Skeletal muscle tissue (tissue), 4 donors: ENCODE measurements around the gene DACH1. TPM values are rescaled to one million over a fixed set of nuclear protein-coding genes. Genes with fewer than 3 reads are reported as not detected.

Source experiments
- H3K27ac ChIP-seq: one replicate; pipeline ENCODE4 v1.7.0; 2013; ENCODE audit warnings: mild to moderate bottlenecking, low read depth, low read length, inconsistent platforms
- H3K27me3 ChIP-seq, 3 donors: one replicate each; pipeline ENCODE4 v1.7.0; 2013; ENCODE audit warnings: low read length in 3 of 3; ENCODE audit not compliant: control insufficient read depth in 3 of 3, insufficient read depth in 3 of 3
- H3K36me3 ChIP-seq, 3 donors: one replicate each; pipeline ENCODE4 v1.7.0; 2013; ENCODE audit warnings: low read length in 3 of 3; ENCODE audit not compliant: control insufficient read depth in 3 of 3, insufficient read depth in 3 of 3
- H3K4me1 ChIP-seq, 3 donors: one replicate each; pipeline ENCODE4 v1.7.0; 2013; ENCODE audit warnings: low read length in 3 of 3, mild to moderate bottlenecking in 3 of 3; ENCODE audit not compliant: control insufficient read depth in 3 of 3, insufficient read depth in 3 of 3
- H3K4me3 ChIP-seq, 3 donors: one replicate each; pipeline ENCODE4 v1.7.0; 2013; ENCODE audit warnings: low read length in 3 of 3
- H3K9ac ChIP-seq, 3 donors: one replicate each; pipeline ENCODE4 v1.7.0; 2013; ENCODE audit warnings: low read length in 3 of 3, mild to moderate bottlenecking in 3 of 3, moderate library complexity in 2 of 3, low read depth in 1 of 3
- H3K9me3 ChIP-seq, 3 donors: one replicate each; pipeline ENCODE4 v1.7.0; 2013; ENCODE audit warnings: low read length in 3 of 3; ENCODE audit not compliant: control insufficient read depth in 3 of 3
- total RNA-seq: library from RNA; depleted of rRNA; stranded (reverse); fragments of >200 nt; gene quantifications from one replicate; pipeline ENCODE4 v1.2.3, GENCODE V29; 2014
- donor health status: Osteomylitis.

Gene DACH1
- total RNA-seq, 1 donor from 2014 or later, result 6.8 TPM

DNA sequence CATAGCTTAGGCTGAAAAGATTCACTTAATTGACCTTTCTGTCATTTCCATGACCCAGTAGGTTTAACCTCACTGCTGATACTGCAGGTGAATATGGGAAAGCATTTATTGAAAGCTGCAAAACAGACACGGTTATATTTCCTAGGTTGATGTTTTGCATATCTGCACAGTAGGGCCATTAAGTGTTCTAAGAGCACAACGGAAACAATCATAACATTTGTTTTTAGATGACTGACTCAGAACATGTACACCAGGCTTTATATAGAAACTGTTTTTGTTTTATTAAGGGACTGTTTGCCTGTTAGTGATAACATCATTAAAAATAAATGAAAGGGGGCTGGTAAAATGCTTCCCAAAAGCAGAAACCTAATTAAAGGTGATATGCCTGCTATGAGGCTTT is 367.8 kb downstream of the DACH1 start:
- no peaks in the 10 kb centered on the region for H3K4me1 ChIP-seq
- H3K9me3 ChIP-seq, result no peaks in the 10 kb centered on the region
- H3K9ac ChIP-seq, result no peak overlapping the region
- no peak overlapping the region for H3K27ac ChIP-seq
- H3K4me3 ChIP-seq, result no peak overlapping the region
- H3K36me3 ChIP-seq, result no peaks in the 10 kb centered on the region
- H3K27me3 ChIP-seq, result no peaks in the 10 kb centered on the region

DNA sequence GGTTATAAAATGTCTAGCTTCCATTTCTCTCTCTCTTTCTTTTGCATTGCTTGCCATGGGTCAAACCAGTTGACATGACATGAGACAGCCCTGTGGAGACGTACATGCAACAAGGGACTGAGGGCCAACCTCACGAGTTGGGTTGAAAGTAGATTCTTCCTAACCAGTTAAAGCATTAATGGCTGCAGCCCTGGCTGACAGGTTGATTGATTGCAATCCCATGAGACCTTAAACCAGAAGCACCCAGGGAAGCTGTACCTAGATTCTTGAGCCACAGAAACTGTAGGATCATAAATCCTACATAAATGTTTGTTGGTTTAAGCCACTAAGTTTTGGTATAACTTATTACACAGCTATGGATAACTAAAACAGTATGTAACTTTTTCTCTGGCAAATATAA is 373.8 kb downstream of the DACH1 start:
- no peaks in the 10 kb centered on the region for H3K27me3 ChIP-seq
- H3K9me3 ChIP-seq, result no peaks in the 10 kb centered on the region
- H3K27ac ChIP-seq, result no peak overlapping the region
- no peak overlapping the region for H3K9ac ChIP-seq
- H3K36me3 ChIP-seq, result no peaks in the 10 kb centered on the region
- H3K4me3 ChIP-seq, result no peak overlapping the region
- H3K4me1 ChIP-seq, result no peaks in the 10 kb centered on the region

DNA sequence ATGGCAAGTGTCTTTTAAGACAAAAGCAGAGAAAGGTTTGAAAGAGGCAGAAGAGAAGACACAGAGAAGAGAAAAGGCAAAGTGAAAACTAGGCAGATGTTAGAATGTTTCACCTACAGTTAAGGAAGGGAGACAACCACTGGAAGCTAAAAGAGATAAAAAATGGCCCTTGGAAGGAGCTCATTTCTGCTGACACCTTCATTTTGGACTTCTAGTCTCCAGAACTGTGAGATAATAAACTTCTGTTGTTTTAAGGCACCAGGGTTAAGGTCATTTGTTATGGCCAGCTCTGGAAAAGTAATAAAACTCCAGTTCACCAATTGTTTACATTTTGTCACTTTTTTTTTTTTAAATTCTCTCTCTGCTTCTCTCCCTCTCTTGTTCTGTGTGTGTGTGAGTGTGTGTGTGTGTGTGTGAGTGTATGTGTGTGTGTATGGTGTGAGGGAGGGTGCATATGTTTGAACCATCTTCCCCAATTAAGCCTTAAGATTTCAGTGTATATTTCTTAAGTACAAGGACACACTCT is 374.6 kb downstream of the DACH1 start:
- Histone ChIP-seq H3K36me3 (no peaks in the 10 kb centered on the region), H3K4me3 (no peak overlapping the region), H3K9ac (no peak overlapping the region), H3K27ac (no peak overlapping the region), H3K27me3 (no peaks in the 10 kb centered on the region), H3K9me3 (no peaks in the 10 kb centered on the region), H3K4me1 (no peaks in the 10 kb centered on the region)

DNA sequence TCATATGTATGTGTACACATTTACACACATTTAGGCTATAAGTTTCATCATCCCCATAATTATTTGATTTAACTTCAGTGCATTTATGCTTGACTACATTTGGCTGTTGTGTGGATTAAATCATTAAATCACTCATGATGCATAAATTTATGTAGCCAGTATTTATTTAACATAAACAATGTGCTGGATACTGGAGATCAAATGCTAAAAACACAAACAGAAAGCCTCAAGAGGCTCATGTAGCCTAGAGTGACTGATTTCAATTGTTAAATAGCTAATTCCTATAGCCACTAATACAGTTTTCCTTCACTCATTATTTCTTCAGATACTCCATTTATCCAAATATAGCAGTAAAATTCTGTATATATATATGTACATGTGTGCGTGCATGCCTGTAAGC is 376.0 kb downstream of the DACH1 start:
- H3K9ac ChIP-seq, result no peak overlapping the region
- H3K27me3 ChIP-seq, result no peaks in the 10 kb centered on the region
- H3K4me1 ChIP-seq, result no peaks in the 10 kb centered on the region
- no peaks in the 10 kb centered on the region for H3K36me3 ChIP-seq
- no peak overlapping the region for H3K4me3 ChIP-seq
- no peak overlapping the region for H3K27ac ChIP-seq
- no peaks in the 10 kb centered on the region for H3K9me3 ChIP-seq

DNA sequence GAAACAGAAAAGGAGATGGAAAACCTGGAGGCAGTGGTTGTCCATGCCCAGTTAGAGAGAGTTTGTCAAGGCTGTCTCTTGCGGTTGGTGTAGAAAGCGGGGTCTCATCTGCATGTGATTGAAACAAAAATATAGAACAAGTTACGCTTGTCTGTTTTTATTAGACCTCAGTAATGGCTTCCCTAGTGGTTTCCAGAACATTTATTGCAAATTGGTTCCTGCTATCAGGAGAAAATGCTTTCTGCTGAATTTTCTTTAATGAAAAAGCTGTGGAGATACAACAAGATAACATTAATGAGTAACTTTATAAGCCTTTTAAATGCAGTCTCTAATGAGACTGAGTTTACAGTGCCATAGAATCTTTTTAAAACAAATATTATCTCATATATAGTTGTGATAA is 378.0 kb downstream of the DACH1 start:
- Histone ChIP-seq H3K4me3 (no peak overlapping the region), H3K9me3 (no peaks in the 10 kb centered on the region), H3K27me3 (no peaks in the 10 kb centered on the region), H3K9ac (no peak overlapping the region), H3K4me1 (no peaks in the 10 kb centered on the region), H3K27ac (no peak overlapping the region), H3K36me3 (no peaks in the 10 kb centered on the region)

DNA sequence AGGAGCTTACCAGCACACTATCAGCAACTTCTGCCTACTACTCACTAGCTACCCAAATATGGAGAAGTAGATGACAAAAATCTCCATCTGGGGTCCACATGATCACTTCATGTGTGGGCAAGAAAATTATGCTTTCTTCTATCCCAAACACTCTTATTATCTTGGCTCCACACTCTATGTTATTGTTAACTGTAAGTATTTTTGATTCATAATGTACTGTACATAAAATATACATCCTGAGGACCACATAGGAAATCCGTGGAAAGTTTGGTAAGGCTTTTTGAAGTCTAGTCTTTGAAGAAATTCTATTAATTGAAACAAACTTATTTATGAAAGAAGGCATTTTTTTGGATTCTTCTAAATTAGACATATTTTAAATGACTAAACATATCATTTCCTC is 378.8 kb downstream of the DACH1 start:
- no peak overlapping the region for H3K9ac ChIP-seq
- H3K9me3 ChIP-seq, result no peaks in the 10 kb centered on the region
- H3K4me3 ChIP-seq, result no peak overlapping the region
- H3K27me3 ChIP-seq, result no peaks in the 10 kb centered on the region
- H3K36me3 ChIP-seq, result no peaks in the 10 kb centered on the region
- H3K27ac ChIP-seq, result no peak overlapping the region
- H3K4me1 ChIP-seq, result no peaks in the 10 kb centered on the region

DNA sequence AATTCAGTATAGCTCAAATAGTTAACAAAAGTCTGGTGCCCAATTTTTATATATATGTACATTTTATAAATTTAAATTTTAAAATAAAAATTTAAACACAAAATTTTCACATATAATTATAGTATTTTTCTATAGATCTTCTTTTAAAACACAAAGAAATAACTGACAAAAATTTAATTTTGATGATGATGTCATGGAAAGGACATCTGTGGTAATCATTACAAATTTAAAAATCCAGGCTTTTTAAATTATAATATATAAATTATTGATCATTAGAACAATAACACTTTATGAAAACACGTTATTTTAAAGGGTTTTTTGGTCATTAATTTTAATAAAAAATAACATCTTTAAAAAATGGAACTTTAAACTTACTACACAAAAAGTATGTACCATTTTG is 381.1 kb downstream of the DACH1 start:
- Histone ChIP-seq H3K27ac (no peak overlapping the region), H3K9ac (no peak overlapping the region), H3K9me3 (no peaks in the 10 kb centered on the region), H3K27me3 (no peaks in the 10 kb centered on the region), H3K36me3 (no peaks in the 10 kb centered on the region), H3K4me1 (no peaks in the 10 kb centered on the region), H3K4me3 (no peak overlapping the region)

DNA sequence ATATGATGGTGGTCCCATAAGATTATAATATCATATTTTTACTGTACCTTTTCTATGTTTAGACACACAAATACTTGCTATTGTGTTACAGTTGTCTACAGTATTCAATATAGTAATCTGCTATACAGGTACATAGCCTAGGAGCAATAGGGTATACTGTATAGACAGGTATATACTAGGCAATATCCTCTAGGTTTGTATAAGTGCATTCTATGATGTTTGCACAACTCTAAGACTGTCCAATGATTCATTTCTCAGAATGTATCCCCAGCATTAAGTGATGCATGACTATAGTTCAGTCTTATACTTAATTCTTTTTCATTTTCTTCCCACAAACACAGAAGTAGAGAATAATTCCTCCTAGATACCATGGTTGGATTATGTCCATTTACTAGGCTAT is 383.3 kb downstream of the DACH1 start:
- H3K9me3 ChIP-seq, result peaks cover 0 to 2% (median 0%) of the 10 kb centered on the region in 3 donors
- H3K36me3 ChIP-seq, result no peaks in the 10 kb centered on the region
- no peak overlapping the region for H3K4me3 ChIP-seq
- no peak overlapping the region for H3K9ac ChIP-seq
- H3K27ac ChIP-seq, result no peak overlapping the region
- H3K4me1 ChIP-seq, result no peaks in the 10 kb centered on the region
- H3K27me3 ChIP-seq, result no peaks in the 10 kb centered on the region

DNA sequence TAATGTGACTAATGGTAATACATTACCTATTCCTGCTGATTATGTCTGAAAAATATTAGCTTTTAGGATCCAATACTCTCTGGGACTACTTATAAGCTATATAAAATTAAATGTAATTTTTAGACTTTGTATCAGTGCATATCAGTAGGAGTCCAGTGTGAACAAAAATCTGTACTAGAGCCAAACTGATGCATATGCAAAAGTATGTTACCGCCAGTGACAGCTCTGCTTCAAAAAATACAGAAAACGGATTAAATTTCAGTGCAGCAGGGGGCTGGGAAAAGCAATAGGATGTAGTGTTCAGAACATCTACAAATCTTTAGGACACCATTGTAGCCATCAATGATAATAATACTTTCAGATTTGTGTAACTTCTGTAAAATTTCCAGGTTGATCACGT is 385.5 kb downstream of the DACH1 start:
- Histone ChIP-seq H3K27me3 (no peaks in the 10 kb centered on the region), H3K9me3 (peaks cover 0 to 2% (median 0%) of the 10 kb centered on the region in 3 donors), H3K4me1 (no peaks in the 10 kb centered on the region), H3K4me3 (no peak overlapping the region), H3K36me3 (no peaks in the 10 kb centered on the region), H3K27ac (no peak overlapping the region), H3K9ac (no peak overlapping the region)

DNA sequence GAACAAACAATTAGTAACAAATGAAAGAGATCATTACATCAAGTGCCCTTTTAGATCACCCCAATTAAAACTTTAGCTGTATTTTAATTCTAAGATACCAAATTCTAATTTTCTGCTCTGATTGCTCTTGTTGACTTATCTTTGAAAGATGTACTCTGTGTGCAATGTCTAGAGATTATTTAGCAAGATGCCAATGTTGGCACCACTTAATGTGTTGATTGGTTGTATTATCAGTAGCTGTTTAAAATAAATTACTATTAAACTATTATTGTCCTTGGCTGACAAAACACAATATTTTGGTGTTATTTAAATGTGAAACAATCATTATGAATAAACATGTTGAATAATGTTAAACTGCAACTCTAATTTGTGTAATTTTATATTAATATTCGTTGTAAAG is 386.0 kb downstream of the DACH1 start:
- Histone ChIP-seq H3K27ac (no peak overlapping the region), H3K4me3 (no peak overlapping the region), H3K36me3 (no peaks in the 10 kb centered on the region), H3K4me1 (no peaks in the 10 kb centered on the region), H3K9ac (no peak overlapping the region), H3K9me3 (peaks cover 0 to 2% (median 0%) of the 10 kb centered on the region in 3 donors), H3K27me3 (no peaks in the 10 kb centered on the region)

DNA sequence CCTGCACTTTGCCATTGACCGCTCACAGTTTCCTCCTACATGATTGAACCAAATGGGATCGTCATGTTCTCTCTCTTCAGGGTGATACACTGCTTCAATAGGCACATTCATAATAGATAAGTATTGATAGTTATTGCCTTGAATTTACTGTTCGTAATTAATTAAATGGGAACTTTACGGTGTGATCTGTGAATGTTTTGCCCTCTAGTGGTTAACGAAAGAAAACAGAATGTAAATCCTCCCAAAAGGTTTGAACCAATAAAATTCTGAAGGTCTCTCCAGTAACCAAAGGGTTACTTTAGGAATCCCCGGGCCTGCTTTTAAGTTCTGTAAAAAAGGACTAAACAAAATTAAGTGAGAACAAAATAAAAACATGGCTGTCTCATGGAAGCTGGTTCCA is 389.3 kb downstream of the DACH1 start:
- H3K4me3 ChIP-seq, result no peak overlapping the region
- H3K9me3 ChIP-seq, result peaks cover 0 to 2% (median 0%) of the 10 kb centered on the region in 3 donors
- no peaks in the 10 kb centered on the region for H3K27me3 ChIP-seq
- no peak overlapping the region for H3K9ac ChIP-seq
- H3K36me3 ChIP-seq, result no peaks in the 10 kb centered on the region
- no peaks in the 10 kb centered on the region for H3K4me1 ChIP-seq
- no peak overlapping the region for H3K27ac ChIP-seq
